ENCODE measurements around the gene HOXB3.

HOXB3 gene

DNA sequence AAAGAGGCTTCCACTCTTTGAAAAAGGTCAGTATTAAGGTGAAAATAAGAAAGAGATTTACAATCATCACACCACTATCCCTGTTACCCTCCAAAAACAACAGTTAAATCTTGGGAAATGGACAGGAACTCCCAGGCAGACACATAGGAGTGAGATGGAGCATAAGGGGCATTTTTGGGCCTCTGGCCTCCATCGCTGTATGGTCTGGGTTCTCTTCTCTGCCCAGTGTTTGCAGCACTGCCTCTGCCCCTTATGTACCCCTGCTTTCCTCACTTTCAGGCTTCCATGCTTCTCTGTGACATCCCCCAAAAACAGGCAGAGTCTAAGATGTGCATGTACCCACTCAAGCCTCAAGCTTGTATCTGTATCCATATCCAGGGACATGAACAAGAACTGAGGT lies 44.5 kb downstream of the HOXB3 start (continued):
- TF ChIP-seq TSHZ2 (CRISPR knock-in tag; IDR thresholded peaks at IDR 0.05) (no peak), CSDC2 (CRISPR knock-in tag; IDR thresholded peaks at IDR 0.05) (no peak)
- TF ChIP-seq, protein P1, sequence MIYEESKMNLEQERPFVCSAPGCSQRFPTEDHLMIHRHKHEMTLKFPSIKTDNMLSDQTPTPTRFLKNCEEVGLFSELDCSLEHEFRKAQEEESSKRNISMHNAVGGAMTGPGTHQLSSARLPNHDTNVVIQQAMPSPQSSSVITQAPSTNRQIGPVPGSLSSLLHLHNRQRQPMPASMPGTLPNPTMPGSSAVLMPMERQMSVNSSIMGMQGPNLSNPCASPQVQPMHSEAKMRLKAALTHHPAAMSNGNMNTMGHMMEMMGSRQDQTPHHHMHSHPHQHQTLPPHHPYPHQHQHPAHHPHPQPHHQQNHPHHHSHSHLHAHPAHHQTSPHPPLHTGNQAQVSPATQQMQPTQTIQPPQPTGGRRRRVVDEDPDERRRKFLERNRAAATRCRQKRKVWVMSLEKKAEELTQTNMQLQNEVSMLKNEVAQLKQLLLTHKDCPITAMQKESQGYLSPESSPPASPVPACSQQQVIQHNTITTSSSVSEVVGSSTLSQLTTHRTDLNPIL (CRISPR knock-in tag; IDR thresholded peaks at IDR 0.05; ENCODE audit: low read depth), result no peak

DNA sequence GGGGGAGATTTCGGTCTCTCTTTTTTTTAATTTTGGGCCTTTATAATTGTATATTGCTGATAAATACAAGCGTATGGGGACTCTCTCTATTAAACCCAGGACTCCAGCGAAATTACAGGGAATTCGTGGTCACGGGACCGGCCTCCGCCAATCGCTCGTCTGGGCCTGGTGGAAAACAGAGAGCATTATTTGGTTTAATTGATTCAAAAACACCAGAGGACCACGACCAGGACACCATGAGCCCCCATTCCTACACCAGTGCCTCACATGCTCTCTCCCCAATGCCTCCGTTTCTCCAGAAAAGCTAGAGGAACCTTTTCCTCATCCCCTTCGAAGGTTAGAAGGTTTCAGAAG lies 45.0 kb downstream of the HOXB3 start, which contains the start of gene HOXB2:
Gene HOXB2 (minus strand): TSS at position 88 of the 354 bp plus-strand sequence. CDS start 198 bp downstream, outside the sequence.
- no peak for ATAC-seq
- TF ChIP-seq ZNF8 (CRISPR knock-in tag; IDR thresholded peaks at IDR 0.05), result no peak
- TF ChIP-seq CSDC2 (CRISPR knock-in tag; IDR thresholded peaks at IDR 0.05), result no peak
- TF ChIP-seq, protein P1 (CRISPR knock-in tag; IDR thresholded peaks at IDR 0.05; ENCODE audit: low read depth), result no peak
- no peak for TF ChIP-seq TSHZ2 (CRISPR knock-in tag; IDR thresholded peaks at IDR 0.05)
- no peak for TF ChIP-seq PATZ1 (CRISPR knock-in tag; IDR thresholded peaks at IDR 0.05; ENCODE audit: borderline replicate concordance)
- TF ChIP-seq CSRNP3 (CRISPR knock-in tag; IDR thresholded peaks at IDR 0.05), result no peak
- TF ChIP-seq ZFP3 (CRISPR knock-in tag; IDR thresholded peaks at IDR 0.05), result no peak
- no peak for TF ChIP-seq SNAI2 (CRISPR knock-in tag; IDR thresholded peaks at IDR 0.05)
- TF ChIP-seq GLIS3 (CRISPR knock-in tag; IDR thresholded peaks at IDR 0.05), result no peak
- TF ChIP-seq ESRRG (CRISPR knock-in tag; IDR thresholded peaks at IDR 0.05), result no peak
- TF ChIP-seq PPARA (CRISPR knock-in tag; IDR thresholded peaks at IDR 0.05; ENCODE audit: borderline replicate concordance), result no peak
- TF ChIP-seq TCF4 (CRISPR knock-in tag; IDR thresholded peaks at IDR 0.05; ENCODE audit: borderline replicate concordance), result no peak
- TF ChIP-seq TOX (CRISPR knock-in tag; IDR thresholded peaks at IDR 0.05; ENCODE audit: borderline replicate concordance), result no peak
- no peak for TF ChIP-seq RARB (CRISPR knock-in tag; IDR thresholded peaks at IDR 0.05)
- no peak for TF ChIP-seq ZC3H10 (CRISPR knock-in tag; IDR thresholded peaks at IDR 0.05)
- TF ChIP-seq, protein P2, sequence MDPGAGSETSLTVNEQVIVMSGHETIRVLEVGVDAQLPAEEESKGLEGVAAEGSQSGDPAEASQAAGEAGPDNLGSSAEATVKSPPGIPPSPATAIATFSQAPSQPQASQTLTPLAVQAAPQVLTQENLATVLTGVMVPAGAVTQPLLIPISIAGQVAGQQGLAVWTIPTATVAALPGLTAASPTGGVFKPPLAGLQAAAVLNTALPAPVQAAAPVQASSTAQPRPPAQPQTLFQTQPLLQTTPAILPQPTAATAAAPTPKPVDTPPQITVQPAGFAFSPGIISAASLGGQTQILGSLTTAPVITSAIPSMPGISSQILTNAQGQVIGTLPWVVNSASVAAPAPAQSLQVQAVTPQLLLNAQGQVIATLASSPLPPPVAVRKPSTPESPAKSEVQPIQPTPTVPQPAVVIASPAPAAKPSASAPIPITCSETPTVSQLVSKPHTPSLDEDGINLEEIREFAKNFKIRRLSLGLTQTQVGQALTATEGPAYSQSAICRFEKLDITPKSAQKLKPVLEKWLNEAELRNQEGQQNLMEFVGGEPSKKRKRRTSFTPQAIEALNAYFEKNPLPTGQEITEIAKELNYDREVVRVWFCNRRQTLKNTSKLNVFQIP (CRISPR knock-in tag; IDR thresholded peaks at IDR 0.05; ENCODE audit: borderline replicate concordance, low read depth), result no peak
- no peak for TF ChIP-seq ZNF565 (CRISPR knock-in tag; conservative IDR thresholded peaks at IDR 0.05; ENCODE audit: low read depth)
- TF ChIP-seq ZFP30 (CRISPR knock-in tag; IDR thresholded peaks at IDR 0.05), result no peak

Measured in SK-N-SH treated with all-trans-retinoic acid at 6 μM for 48 hours (cell line).